ENCODE results near the gene ACTR6.
A peak's percentile ranks its signal among the peaks of the same experiment; 100 is the strongest.

ACTR6 gene

GRCh38 chr12:100266835-100267602 lies 66.4 kb downstream of the ACTR6 start, which contains the start of the genes DEPDC4 and SCYL2:
Gene DEPDC4 (minus strand): TSS chr12:100267079. CDS start chr12:100267076, 3 bp downstream.
Gene SCYL2 (plus strand): TSS chr12:100267177. CDS start chr12:100282971, 15,794 bp downstream.
- DNase-seq (ENCODE audit: low read depth): peak; percentile 90

- DNase-seq (ENCODE audit: low read depth): no peak
These were observed 67.1 kb downstream of the ACTR6 start for GRCh38 chr12:100267603-100268281.

- no peak for DNase-seq (ENCODE audit: low read depth)
These were observed 68.4 kb downstream of the ACTR6 start for GRCh38 chr12:100268835-100269564.

DNA sequence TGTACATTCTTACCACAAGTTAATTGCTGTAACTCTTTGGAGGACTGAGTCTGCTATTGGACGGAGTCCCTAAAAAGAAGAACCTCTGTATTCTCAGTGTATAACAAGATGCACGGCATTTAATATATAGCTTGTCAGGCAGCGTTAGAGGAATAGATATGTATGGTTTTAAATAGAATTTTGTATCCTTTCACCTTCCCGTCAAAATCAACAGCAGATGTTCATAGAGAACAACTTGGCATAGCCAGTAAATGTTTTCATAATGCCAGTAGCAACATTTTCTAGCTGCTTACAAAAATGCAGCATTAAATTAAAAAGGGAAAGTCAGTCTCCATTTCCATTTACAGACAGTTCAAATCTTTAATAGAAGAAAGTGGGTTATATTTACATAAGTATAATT lies 73.2 kb downstream of the ACTR6 start:
- DNase-seq (ENCODE audit: low read depth): no peak

All from GM04503 (cell line).